ENCODE measurements around the gene TRIM29.

Gene TRIM29

DNA sequence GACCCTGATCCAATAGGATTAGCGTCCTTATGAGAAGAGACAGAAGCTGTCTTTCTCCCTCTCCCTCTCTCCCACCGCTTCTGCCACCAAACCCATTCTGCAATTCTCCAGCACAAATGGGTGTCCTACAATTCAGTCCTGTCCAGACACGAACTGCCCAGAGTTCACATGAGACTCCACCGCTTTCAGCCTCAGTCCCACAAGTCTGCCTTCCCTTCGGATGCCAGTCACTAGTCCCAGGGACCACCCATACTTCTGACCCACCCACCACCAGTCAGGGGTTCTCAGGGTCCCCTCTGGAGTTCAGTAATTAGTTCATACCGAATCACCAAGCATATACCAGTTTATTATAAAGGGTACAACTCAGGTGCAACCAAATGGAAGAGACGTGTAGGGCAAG lies 73.6 kb downstream of the TRIM29 start:
- DNase-seq (ENCODE audit: low read depth in 2 of 2, low spot score in 1 of 2) = no peak

DNA sequence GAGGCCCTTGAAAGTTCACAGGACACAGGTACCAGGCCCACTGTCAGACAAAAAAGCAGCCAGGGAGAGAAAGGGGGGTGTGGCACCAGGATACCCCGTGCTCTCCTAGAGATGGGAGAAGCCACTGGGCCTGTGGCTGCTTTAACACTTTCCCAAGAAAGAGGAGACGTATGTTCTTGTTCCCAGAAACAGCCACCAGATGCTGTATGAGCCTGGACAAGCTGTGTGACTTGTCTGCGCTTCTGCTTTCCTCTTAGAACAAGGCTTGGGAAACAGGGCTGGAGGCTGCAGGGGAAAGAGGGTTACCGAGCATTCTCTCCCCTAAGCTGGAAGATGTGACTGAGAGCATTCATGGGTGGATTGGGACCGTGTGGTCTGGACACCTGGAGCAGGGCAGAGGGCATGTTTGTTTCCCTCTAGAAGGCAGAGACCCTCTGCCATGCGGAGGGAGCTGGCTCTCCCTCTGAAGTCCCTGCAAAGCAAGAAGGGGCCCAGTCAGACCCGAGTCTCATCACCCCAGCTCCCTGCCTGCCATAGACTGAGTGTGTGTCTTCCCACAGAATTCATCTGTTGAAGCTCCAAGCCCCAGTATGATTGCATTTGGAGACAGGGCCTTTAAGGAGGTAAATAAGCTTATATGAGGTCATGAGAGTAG lies 74.1 kb downstream of the TRIM29 start:
- no peak for DNase-seq (ENCODE audit: low read depth in 2 of 2, low spot score in 1 of 2)

DNA sequence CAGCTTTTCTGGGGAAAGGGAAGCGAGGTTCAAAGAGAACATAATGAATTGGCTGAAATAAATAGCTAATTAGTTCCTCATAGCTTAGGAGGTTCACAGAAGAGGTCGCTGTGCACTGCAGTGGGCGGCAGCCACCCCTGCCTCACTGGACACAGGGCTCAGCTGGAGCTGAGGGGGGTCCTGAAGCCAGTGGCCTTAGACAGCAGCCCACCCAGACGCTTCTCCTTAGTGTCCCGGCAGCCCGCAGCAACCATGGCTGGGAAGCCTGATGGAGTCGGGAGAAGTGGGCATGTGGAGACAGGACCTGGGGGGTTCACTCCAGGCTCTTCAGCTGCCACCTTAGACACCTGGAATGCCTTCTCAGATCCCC lies 75.4 kb downstream of the TRIM29 start:
- DNase-seq (ENCODE audit: low read depth in 2 of 2, low spot score in 1 of 2) = no peak

DNA sequence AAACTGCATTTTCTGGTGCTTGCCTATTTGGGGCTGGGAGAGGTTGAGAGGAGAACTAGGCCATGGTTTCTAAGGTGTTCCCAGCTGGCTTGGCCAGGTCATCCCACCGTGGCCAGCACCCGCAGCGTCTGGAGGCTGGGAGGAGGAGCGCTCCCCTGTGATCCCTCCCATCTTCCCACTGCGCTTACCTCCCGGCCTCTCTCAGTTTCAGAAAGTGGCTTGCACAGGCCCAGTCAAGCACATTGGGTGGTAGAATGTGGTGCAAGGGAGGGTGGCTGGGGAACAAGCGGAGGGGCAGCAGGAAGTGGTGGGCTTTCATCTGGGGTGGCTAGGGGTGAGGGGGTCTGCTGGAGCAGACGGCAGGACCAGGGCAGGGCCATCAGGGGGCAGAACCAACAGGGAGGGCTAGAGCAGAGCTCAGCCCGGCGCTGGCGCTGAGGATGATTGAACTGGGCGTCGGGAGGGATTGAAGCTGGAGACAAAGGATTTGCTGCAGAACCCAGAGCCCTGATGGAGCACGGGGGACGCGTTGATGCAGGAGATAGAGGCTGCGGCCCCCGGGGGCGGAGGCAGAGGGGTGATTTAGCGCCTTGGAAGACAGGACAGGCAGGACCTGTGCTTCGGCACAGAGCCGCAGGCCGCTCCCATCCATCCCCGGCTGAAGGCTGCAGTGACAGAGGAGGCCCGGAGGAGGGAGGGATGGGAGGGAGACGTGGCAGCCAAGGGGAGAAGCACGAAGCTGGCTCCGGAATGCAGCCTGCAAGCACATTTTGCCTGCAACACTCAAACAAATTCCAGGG lies 76.0 kb downstream of the TRIM29 start:
- no peak for DNase-seq (ENCODE audit: low read depth in 2 of 2, low spot score in 1 of 2)

Data from stimulated activated CD8-positive, alpha-beta memory T cell treated with anti-CD3 and anti-CD28 coated beads, Interleukin-4, amount 100 ng/mL, for 4 hours (primary cell).